Activated CD4-positive, alpha-beta T cell treated with anti-CD3 and anti-CD28 coated beads for 36 hours (primary cell): ENCODE data around the gene PGAP3. TPM values are rescaled to one million over a fixed set of nuclear protein-coding genes. Genes with fewer than 3 reads are reported as not detected.
A peak's percentile ranks its signal among the peaks of the same experiment; 100 is the strongest.

Source experiments
- ATAC-seq: fragments of 200-7000 bp; cut with Tn5 transposase; one replicate; pipeline ENCODE4 v1.10.0; 2021; ENCODE audit warnings: mild to moderate bottlenecking, moderate library complexity
- CTCF ChIA-PET: fragments of 350-600 bp; sonication (Branson Sonifier 250); formaldehyde crosslinking; loops from one replicate; lab custom pipeline; 2021; ENCODE audit warnings: antibody characterized with exemption; lab: Charles Lee
- POLR2A ChIA-PET: fragments of 350-600 bp; sonication (Branson Sonifier 250); formaldehyde crosslinking; loops from one replicate; lab custom pipeline; 2021; ENCODE audit warnings: antibody characterized with exemption, inconsistent platforms; lab: Charles Lee
- DNase-seq: peaks from one replicate; pipeline ENCODE4 v3.0.0-alpha.2; 2020
- H3K27ac Mint-ChIP-seq: one replicate; pipeline ENCODE4 v1.8.0; 2021; ENCODE audit warnings: mixed read lengths
- H3K27me3 Mint-ChIP-seq: one replicate; pipeline ENCODE4 v1.8.0; 2021; ENCODE audit warnings: mixed read lengths
- H3K36me3 Mint-ChIP-seq: one replicate; pipeline ENCODE4 v1.8.0; 2021; ENCODE audit warnings: low read depth, mixed read lengths
- H3K4me1 Mint-ChIP-seq: one replicate; pipeline ENCODE4 v1.8.0; 2021; ENCODE audit warnings: mixed read lengths
- H3K4me3 Mint-ChIP-seq: one replicate; pipeline ENCODE4 v1.8.0; 2021; ENCODE audit warnings: mild to moderate bottlenecking, moderate library complexity, mixed read lengths
- H3K9me3 Mint-ChIP-seq: one replicate; pipeline ENCODE4 v1.8.0; 2021; ENCODE audit warnings: low read depth, mixed read lengths
- intact Hi-C, 2 experiments: fragments of 100-400 bp; cut with DNase I in 1 of 2; cut with micrococcal nuclease in 1 of 2; formaldehyde crosslinking; loops; one replicate each; pipeline versions ENCODE4 v1.14.2 to v1.15.1; 2022 to 2024; cut with DNase I, micrococcal nuclease
- total RNA-seq, 2 experiments: library from RNA; stranded (reverse); gene quantifications; one replicate each; pipeline ENCODE4 v1.2.3, GENCODE V29; 2021

PGAP3 gene
- total RNA-seq, 2 experiments from 2014 or later: 8.6 to 11.9 TPM

- H3K36me3 Mint-ChIP-seq: no peaks in the 10 kb centered on the region
- no peaks in the 10 kb centered on the region for H3K27me3 Mint-ChIP-seq
- intact Hi-C loops: no loop called here
- no peak overlapping the region for H3K27ac Mint-ChIP-seq
- DNase-seq (no peak), ATAC-seq (no peak)
- ChIA-PET CTCF (interaction anchor here (1.3 to 11.1 kb wide), 2 partner anchors 13 to 20 kb away, joined by 5 to 181 read pairs; no protein-coding TSS in a partner anchor), POLR2A (no interaction called here)
- no peaks in the 10 kb centered on the region for H3K9me3 Mint-ChIP-seq
- H3K4me1 Mint-ChIP-seq: peaks cover 71% of the 10 kb centered on the region
- no peak overlapping the region for H3K4me3 Mint-ChIP-seq
Measured at GRCh38 chr17:39640591-39641031, 47.2 kb downstream of the PGAP3 start.

- Mint-ChIP-seq H3K4me3 (no peak overlapping the region), H3K4me1 (peaks cover 64% of the 10 kb centered on the region), H3K9me3 (no peaks in the 10 kb centered on the region), H3K36me3 (no peaks in the 10 kb centered on the region), H3K27ac (no peak overlapping the region), H3K27me3 (no peaks in the 10 kb centered on the region)
- DNase-seq (no peak), ATAC-seq (no peak)
- CTCF ChIA-PET: interaction anchor here (0.5 to 11.1 kb wide), 4 partner anchors 14 to 392 kb away, joined by 4 to 181 read pairs (median 4); no protein-coding TSS in a partner anchor
- POLR2A ChIA-PET: no interaction called here
- intact Hi-C loops: loop anchor here (5.0 to 10.0 kb wide), 2 partner anchors 227 to 405 kb away; partner anchors contain the start of gene ZPBP2 (in 1 of the 2)
Measured at GRCh38 chr17:39639566-39640458, 48.0 kb downstream of the PGAP3 start.

- DNase-seq (no peak), ATAC-seq (no peak)
- no peak overlapping the region for H3K4me3 Mint-ChIP-seq
- ChIA-PET CTCF (interaction anchor here (0.5 to 11.1 kb wide), 5 partner anchors 15 to 393 kb away, joined by 4 to 181 read pairs (median 4); partner anchors contain the start of gene MIEN1), POLR2A (no interaction called here)
- no peaks in the 10 kb centered on the region for H3K27me3 Mint-ChIP-seq
- intact Hi-C loops: loop anchor here (5.0 to 10.0 kb wide), 2 partner anchors 228 to 404 kb away; partner anchors contain the start of gene ZPBP2 (in 1 of the 2)
- H3K27ac Mint-ChIP-seq: peak overlapping the region; percentile 2
- H3K9me3 Mint-ChIP-seq: no peaks in the 10 kb centered on the region
- no peaks in the 10 kb centered on the region for H3K36me3 Mint-ChIP-seq
- H3K4me1 Mint-ChIP-seq: peaks cover 67% of the 10 kb centered on the region
Measured at GRCh38 chr17:39639043-39639442, 48.8 kb downstream of the PGAP3 start.

GRCh38 chr17:39638317-39638716, 49.5 kb downstream of the PGAP3 start:
- H3K4me1 Mint-ChIP-seq: peaks cover 61% of the 10 kb centered on the region
- ATAC-seq (no peak), DNase-seq (no peak)
- H3K4me3 Mint-ChIP-seq: peak overlapping the region; percentile 86
- H3K9me3 Mint-ChIP-seq: no peaks in the 10 kb centered on the region
- H3K27ac Mint-ChIP-seq: peak overlapping the region; percentile 83
- intact Hi-C loops: loop anchor here (5.0 to 10.0 kb wide), 2 partner anchors 229 to 404 kb away; partner anchors contain the start of gene ZPBP2 (in 1 of the 2)
- CTCF ChIA-PET: interaction anchor here (1.2 to 11.1 kb wide), 3 partner anchors 15 to 92 kb away, joined by 4 to 181 read pairs (median 7); partner anchors contain the start of gene MIEN1
- H3K27me3 Mint-ChIP-seq: no peaks in the 10 kb centered on the region
- H3K36me3 Mint-ChIP-seq: no peaks in the 10 kb centered on the region
- POLR2A ChIA-PET: interaction anchor here (0.6 kb wide), 1 partner anchor 31 kb away, joined by 3 read pairs; no protein-coding TSS in a partner anchor

GRCh38 chr17:39636927-39637736, 50.7 kb downstream of the PGAP3 start, which contains the start of gene STARD3:
Gene STARD3, plus strand, starts transcription at chr17:39637144. Its CDS starts 16,388 bp downstream, at chr17:39653532.
- CTCF ChIA-PET: interaction anchor here (0.5 to 11.1 kb wide), 5 partner anchors 16 to 118 kb away, joined by 3 to 181 read pairs (median 4); partner anchors contain the start of gene PGAP3
- no peaks in the 10 kb centered on the region for H3K27me3 Mint-ChIP-seq
- peaks cover 51% of the 10 kb centered on the region for H3K4me1 Mint-ChIP-seq
- H3K27ac Mint-ChIP-seq: peak within 1 kb of the TSS; percentile 83
- H3K4me3 Mint-ChIP-seq: peak within 1 kb of the TSS; percentile 86
- ATAC-seq (peak; percentile 87), DNase-seq (peak; percentile 96)
- no peaks in the 10 kb centered on the region for H3K36me3 Mint-ChIP-seq
- H3K9me3 Mint-ChIP-seq: no peaks in the 10 kb centered on the region
- POLR2A ChIA-PET: interaction anchor here (0.6 kb wide), 1 partner anchor 407 kb away, joined by 6 read pairs; no protein-coding TSS in a partner anchor
- intact Hi-C loops: loop anchor here (1.0 to 10.0 kb wide), 12 partner anchors 15 to 402 kb away; partner anchors contain the start of genes PGAP3 (in 2 of the 2), CDK12 (in 1 of the 2), IKZF3 (in 1 of the 2) and LRRC3C (in 1 of the 2)

- Mint-ChIP-seq H3K9me3 (no peaks in the 10 kb centered on the region), H3K27ac (peak overlapping the region; percentile 66), H3K4me3 (peak overlapping the region; percentile 86), H3K4me1 (peaks cover 50% of the 10 kb centered on the region), H3K27me3 (peaks cover 1% of the 10 kb centered on the region), H3K36me3 (no peaks in the 10 kb centered on the region)
- CTCF ChIA-PET: interaction anchor here (2.2 to 11.1 kb wide), 2 partner anchors 16 to 17 kb away, joined by 7 to 181 read pairs; no protein-coding TSS in a partner anchor
- intact Hi-C loops: loop anchor here (2.0 to 10.0 kb wide), 5 partner anchors 52 to 402 kb away; partner anchors contain the start of genes IKZF3 (in 1 of the 2), PGAP3 (in 1 of the 2) and ZPBP2 (in 1 of the 2)
- POLR2A ChIA-PET: no interaction called here
- peak; percentile 13 for ATAC-seq
- DNase-seq: no peak
Measured at GRCh38 chr17:39636587-39636926, 51.3 kb downstream of the PGAP3 start.

- Mint-ChIP-seq H3K27me3 (peaks cover 5% of the 10 kb centered on the region), H3K27ac (peak overlapping the region; percentile 66), H3K4me3 (peak overlapping the region; percentile 86), H3K4me1 (peaks cover 49% of the 10 kb centered on the region), H3K36me3 (no peaks in the 10 kb centered on the region), H3K9me3 (no peaks in the 10 kb centered on the region)
- intact Hi-C loops: loop anchor here (2.0 to 10.0 kb wide), 5 partner anchors 53 to 401 kb away; partner anchors contain the start of genes IKZF3 (in 1 of the 2), PGAP3 (in 1 of the 2) and ZPBP2 (in 1 of the 2)
- ChIA-PET CTCF (interaction anchor here (0.6 to 11.1 kb wide), 8 partner anchors 12 to 907 kb away, joined by 3 to 181 read pairs (median 4); no protein-coding TSS in a partner anchor), POLR2A (no interaction called here)
- no peak for ATAC-seq
- DNase-seq: no peak
Measured at GRCh38 chr17:39635614-39636176, 52.2 kb downstream of the PGAP3 start.

- CTCF ChIA-PET: interaction anchor here (0.6 to 11.1 kb wide), 21 partner anchors 9 to 1313 kb away, joined by 3 to 181 read pairs (median 3); partner anchors contain the start of gene MIEN1
- intact Hi-C loops: loop anchor here in 1 of 2 experiments (10.0 kb wide), 1 partner anchor 400 kb away; no protein-coding TSS in a partner anchor
- no peak for ATAC-seq
- no peak for DNase-seq
- POLR2A ChIA-PET: no interaction called here
- Mint-ChIP-seq H3K27me3 (peaks cover 7% of the 10 kb centered on the region), H3K4me1 (peaks cover 38% of the 10 kb centered on the region), H3K4me3 (no peak overlapping the region), H3K27ac (no peak overlapping the region), H3K36me3 (no peaks in the 10 kb centered on the region), H3K9me3 (no peaks in the 10 kb centered on the region)
Measured at GRCh38 chr17:39634384-39634871, 53.4 kb downstream of the PGAP3 start.

- POLR2A ChIA-PET: no interaction called here
- Mint-ChIP-seq H3K27me3 (peaks cover 8% of the 10 kb centered on the region), H3K4me1 (peaks cover 32% of the 10 kb centered on the region), H3K27ac (no peak overlapping the region), H3K4me3 (no peak overlapping the region), H3K36me3 (no peaks in the 10 kb centered on the region), H3K9me3 (no peaks in the 10 kb centered on the region)
- intact Hi-C loops: loop anchor here in 1 of 2 experiments (10.0 kb wide), 1 partner anchor 399 kb away; no protein-coding TSS in a partner anchor
- DNase-seq (no peak), ATAC-seq (no peak)
- CTCF ChIA-PET: interaction anchor here (0.6 to 11.1 kb wide), 13 partner anchors 13 to 360 kb away, joined by 3 to 181 read pairs (median 4); partner anchors contain the start of genes MIEN1 and PNMT
Measured at GRCh38 chr17:39633570-39634183, 54.2 kb downstream of the PGAP3 start.
